CD8-positive, alpha-beta memory T cell (primary cell): Measurements from ENCODE around the gene ADAM15. TPM values are rescaled to one million over a fixed set of nuclear protein-coding genes. Genes with fewer than 3 reads are reported as not detected.

Experiments
- CTCF ChIA-PET: fragments of 350-600 bp; sonication (Branson Sonifier 250); formaldehyde crosslinking; loops from one replicate; lab custom pipeline; 2021; ENCODE audit warnings: antibody characterized with exemption; lab: Charles Lee
- POLR2A ChIA-PET: fragments of 350-600 bp; sonication (Branson Sonifier 250); formaldehyde crosslinking; loops from one replicate; lab custom pipeline; 2021; ENCODE audit warnings: antibody characterized with exemption; lab: Charles Lee
- DNase-seq, 5 donors: peaks; one replicate each; pipeline versions ENCODE4 v3.0.0 to v3.0.0-alpha.2; 2020 to 2022; ENCODE audit warnings: mixed read lengths in 1 of 5
- H3K27ac ChIP-seq: one replicate; pipeline ENCODE4 v1.7.0; 2013; ENCODE audit warnings: low read depth, mild to moderate bottlenecking, low read length, moderate library complexity
- H3K27me3 ChIP-seq: 2 replicates; pipeline ENCODE4 v1.7.0; 2013; ENCODE audit warnings: low read length, mild to moderate bottlenecking; ENCODE audit not compliant: insufficient read depth, poor library complexity, severe bottlenecking
- H3K36me3 ChIP-seq: 2 replicates; pipeline ENCODE4 v1.7.0; 2013; ENCODE audit warnings: mild to moderate bottlenecking, low read length, moderate library complexity; ENCODE audit not compliant: insufficient read depth
- H3K4me1 ChIP-seq: 2 replicates; pipeline ENCODE4 v1.7.0; 2013; ENCODE audit warnings: mild to moderate bottlenecking, low read length, moderate library complexity; ENCODE audit not compliant: insufficient read depth
- H3K4me3 ChIP-seq: 2 replicates; pipeline ENCODE4 v1.7.0; 2013; ENCODE audit warnings: mild to moderate bottlenecking, low read length
- H3K9me3 ChIP-seq: 2 replicates; pipeline ENCODE4 v1.7.0; 2013; ENCODE audit warnings: mild to moderate bottlenecking, low read length
- H3K27ac Mint-ChIP-seq, 8 donors: one replicate each; pipeline ENCODE4 v1.8.0; 2020 to 2021; ENCODE audit warnings: mixed read lengths in 8 of 8, mild to moderate bottlenecking in 6 of 8, inconsistent platforms in 3 of 8, moderate library complexity in 3 of 8
- H3K27me3 Mint-ChIP-seq, 2 donors: one replicate each; pipeline ENCODE4 v1.8.0; 2020 to 2021; ENCODE audit warnings: mixed read lengths in 2 of 2, mild to moderate bottlenecking in 1 of 2, moderate library complexity in 1 of 2
- H3K36me3 Mint-ChIP-seq, 3 donors: one replicate each; pipeline ENCODE4 v1.8.0; 2020 to 2021; ENCODE audit warnings: mixed read lengths in 3 of 3, inconsistent platforms in 1 of 3, mild to moderate bottlenecking in 1 of 3
- H3K4me1 Mint-ChIP-seq, 3 donors: one replicate each; pipeline ENCODE4 v1.8.0; 2020 to 2021; ENCODE audit warnings: mixed read lengths in 3 of 3, inconsistent platforms in 1 of 3, mild to moderate bottlenecking in 1 of 3
- H3K4me3 Mint-ChIP-seq, 7 donors: one replicate each; pipeline ENCODE4 v1.8.0; 2020 to 2021; ENCODE audit warnings: mixed read lengths in 7 of 7, mild to moderate bottlenecking in 6 of 7, moderate library complexity in 4 of 7, inconsistent platforms in 2 of 7
- H3K9me3 Mint-ChIP-seq, 5 donors: one replicate each; pipeline ENCODE4 v1.8.0; 2020 to 2022; ENCODE audit warnings: mixed read lengths in 5 of 5, mild to moderate bottlenecking in 3 of 5, moderate library complexity in 2 of 5, inconsistent platforms in 1 of 5
- polyA plus RNA-seq: library from polyadenylated mRNA; unstranded; fragments of 300-500 nt; fragmentation: Illumina TruSeq; gene quantifications from one replicate; pipeline ENCODE4 v1.2.3, GENCODE V29; 2021
- total RNA-seq, 2 experiments: library from RNA; stranded (reverse); gene quantifications; one replicate each; pipeline ENCODE4 v1.2.3, GENCODE V29; 2021

The ADAM15 gene
- total and polyA plus RNA-seq, 3 experiments from 2014 or later = 15.3 to 36.9 (median 34.5) TPM

DNA sequence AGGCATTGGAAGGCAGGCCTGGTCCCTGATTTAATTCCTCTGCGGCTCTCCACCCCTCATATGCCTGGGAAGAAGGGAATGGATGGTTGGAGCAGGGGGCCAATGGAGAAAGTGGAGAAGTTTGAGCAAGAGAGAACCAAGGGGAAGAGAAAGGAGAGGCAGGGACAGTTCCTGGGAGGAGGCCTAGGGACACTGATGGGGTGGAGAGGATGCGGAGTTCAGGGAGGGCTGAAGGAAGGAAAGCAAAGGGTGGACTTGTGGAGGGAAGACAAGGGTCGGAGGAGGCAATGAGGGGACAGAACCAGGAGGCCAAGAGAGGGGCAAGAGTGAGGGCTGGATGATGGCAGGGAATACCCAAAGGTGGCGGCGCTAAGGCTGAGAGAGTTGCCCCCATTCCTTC is 41.4 kb upstream of the ADAM15 start:
- H3K4me3 ChIP-seq = peak overlapping the region; percentile 79
- no peaks in the 10 kb centered on the region for H3K9me3 Mint-ChIP-seq
- peaks cover 90% of the 10 kb centered on the region for H3K4me1 ChIP-seq
- H3K36me3 ChIP-seq = peaks cover 8% of the 10 kb centered on the region
- H3K4me3 Mint-ChIP-seq = peak overlapping the region in 6 of 7 donors; percentile 64 to 85 (median 69)
- peaks cover 65 to 95% (median 74%) of the 10 kb centered on the region in 3 donors for H3K4me1 Mint-ChIP-seq
- H3K9me3 ChIP-seq = no peaks in the 10 kb centered on the region
- ChIA-PET POLR2A (no interaction called here), CTCF (interaction anchor here (1.0 to 16.7 kb wide), 4 partner anchors 7 to 103 kb away, joined by 4 to 207 read pairs (median 22); partner anchors contain the start of genes FLAD1, LENEP and ZBTB7B)
- H3K27ac ChIP-seq = no peak overlapping the region
- no peaks in the 10 kb centered on the region for H3K27me3 ChIP-seq
- DNase-seq = no peak
- H3K36me3 Mint-ChIP-seq = peaks cover 0 to 5% (median 0%) of the 10 kb centered on the region in 3 donors
- H3K27me3 Mint-ChIP-seq = no peaks in the 10 kb centered on the region
- peak overlapping the region; percentile 13 to 98 (median 76) for H3K27ac Mint-ChIP-seq

DNA sequence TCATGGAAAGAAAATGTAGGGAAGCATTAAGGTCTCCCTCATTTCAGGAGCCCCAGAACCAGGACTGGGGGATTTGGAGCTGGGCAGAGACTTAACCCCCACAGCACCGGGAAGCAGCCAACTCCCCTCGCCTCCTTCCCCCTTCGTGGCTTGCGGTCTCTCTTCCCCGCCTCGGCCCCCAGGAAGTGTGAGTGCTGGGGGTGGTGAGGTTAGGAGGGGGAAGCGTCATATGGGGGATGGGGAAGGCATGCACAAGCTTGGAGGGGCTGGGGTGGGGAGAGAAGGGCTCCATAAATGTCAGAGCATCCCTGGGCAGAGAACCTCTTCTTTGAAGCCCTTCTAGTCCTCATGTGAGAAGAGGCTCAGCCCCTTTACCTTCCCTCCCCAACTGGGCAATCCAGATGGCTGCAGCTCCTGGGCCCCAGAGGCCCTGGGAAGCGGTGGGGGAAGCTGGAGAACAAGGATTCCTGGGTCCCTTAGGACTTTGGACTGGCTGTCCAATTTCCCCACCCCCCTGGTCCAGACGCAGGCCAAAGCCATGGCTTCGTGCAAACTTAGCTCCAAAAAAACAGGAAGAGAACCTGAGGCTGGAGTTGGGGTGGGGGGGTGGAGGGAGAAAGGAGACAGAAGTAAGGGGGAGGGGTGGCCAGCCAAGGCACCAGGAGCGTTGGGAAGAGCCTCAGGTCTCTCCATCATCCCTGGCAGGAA is 40.8 kb upstream of the ADAM15 start:
- H3K4me1 ChIP-seq = peaks cover 90% of the 10 kb centered on the region
- peak overlapping the region; percentile 79 for H3K4me3 ChIP-seq
- no peaks in the 10 kb centered on the region for H3K9me3 Mint-ChIP-seq
- peaks cover 0 to 5% (median 0%) of the 10 kb centered on the region in 3 donors for H3K36me3 Mint-ChIP-seq
- POLR2A ChIA-PET = interaction anchor here (0.6 kb wide), 2 partner anchors 19 to 34 kb away, joined by 5 to 8 read pairs; no protein-coding TSS in a partner anchor
- peaks cover 12% of the 10 kb centered on the region for H3K36me3 ChIP-seq
- no peaks in the 10 kb centered on the region for H3K27me3 Mint-ChIP-seq
- no peak overlapping the region for H3K27ac ChIP-seq
- H3K4me3 Mint-ChIP-seq = peak overlapping the region in 6 of 7 donors; percentile 64 to 85 (median 69)
- H3K9me3 ChIP-seq = no peaks in the 10 kb centered on the region
- H3K4me1 Mint-ChIP-seq = peaks cover 61 to 90% (median 67%) of the 10 kb centered on the region in 3 donors
- no peaks in the 10 kb centered on the region for H3K27me3 ChIP-seq
- DNase-seq = peak in 1 of 5 donors; percentile 29
- CTCF ChIA-PET = interaction anchor here (1.0 to 16.7 kb wide), 5 partner anchors 12 to 103 kb away, joined by 3 to 207 read pairs (median 5); partner anchors contain the start of genes FLAD1, LENEP, PYGO2 and ZBTB7B
- peak overlapping the region; percentile 13 to 98 (median 76) for H3K27ac Mint-ChIP-seq

DNA sequence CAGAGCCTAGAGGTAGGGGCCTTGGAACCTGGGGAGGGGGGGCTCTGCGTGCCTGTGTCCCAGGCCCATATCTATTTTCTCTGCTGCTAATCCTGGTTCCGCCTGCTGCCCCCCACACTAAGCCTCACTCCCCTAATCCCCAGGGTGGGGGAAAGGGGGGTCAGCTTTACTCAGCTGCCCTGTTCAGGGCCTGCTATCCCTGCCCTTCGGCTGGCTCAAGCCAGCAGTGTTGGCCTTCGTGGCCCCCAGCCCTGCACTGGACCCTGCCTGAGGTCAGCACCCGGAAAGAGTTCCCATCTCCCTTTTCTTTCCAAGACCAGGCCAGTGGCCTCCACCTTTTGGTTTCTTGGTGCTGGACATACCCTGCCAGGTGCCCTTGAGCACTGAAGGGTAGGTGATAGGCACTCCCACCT is 40.1 kb upstream of the ADAM15 start:
- H3K4me3 ChIP-seq = peak overlapping the region; percentile 79
- POLR2A ChIA-PET = interaction anchor here (0.6 kb wide), 1 partner anchor 34 kb away, joined by 5 read pairs; no protein-coding TSS in a partner anchor
- H3K4me3 Mint-ChIP-seq = peak overlapping the region in 3 of 7 donors; percentile 11 to 59 (median 37)
- H3K9me3 Mint-ChIP-seq = no peaks in the 10 kb centered on the region
- peaks cover 12% of the 10 kb centered on the region for H3K36me3 ChIP-seq
- H3K27ac ChIP-seq = no peak overlapping the region
- H3K27me3 Mint-ChIP-seq = no peaks in the 10 kb centered on the region
- no peak for DNase-seq
- peak overlapping the region in 6 of 8 donors; percentile 6 to 71 (median 34) for H3K27ac Mint-ChIP-seq
- CTCF ChIA-PET = interaction anchor here (0.7 to 16.7 kb wide), 5 partner anchors 12 to 162 kb away, joined by 3 to 207 read pairs (median 5); partner anchors contain the start of genes FLAD1, KRTCAP2, LENEP and PYGO2
- peaks cover 58 to 90% (median 67%) of the 10 kb centered on the region in 3 donors for H3K4me1 Mint-ChIP-seq
- H3K27me3 ChIP-seq = no peaks in the 10 kb centered on the region
- H3K9me3 ChIP-seq = no peaks in the 10 kb centered on the region
- peaks cover 90% of the 10 kb centered on the region for H3K4me1 ChIP-seq
- peaks cover 0 to 11% (median 0%) of the 10 kb centered on the region in 3 donors for H3K36me3 Mint-ChIP-seq

DNA sequence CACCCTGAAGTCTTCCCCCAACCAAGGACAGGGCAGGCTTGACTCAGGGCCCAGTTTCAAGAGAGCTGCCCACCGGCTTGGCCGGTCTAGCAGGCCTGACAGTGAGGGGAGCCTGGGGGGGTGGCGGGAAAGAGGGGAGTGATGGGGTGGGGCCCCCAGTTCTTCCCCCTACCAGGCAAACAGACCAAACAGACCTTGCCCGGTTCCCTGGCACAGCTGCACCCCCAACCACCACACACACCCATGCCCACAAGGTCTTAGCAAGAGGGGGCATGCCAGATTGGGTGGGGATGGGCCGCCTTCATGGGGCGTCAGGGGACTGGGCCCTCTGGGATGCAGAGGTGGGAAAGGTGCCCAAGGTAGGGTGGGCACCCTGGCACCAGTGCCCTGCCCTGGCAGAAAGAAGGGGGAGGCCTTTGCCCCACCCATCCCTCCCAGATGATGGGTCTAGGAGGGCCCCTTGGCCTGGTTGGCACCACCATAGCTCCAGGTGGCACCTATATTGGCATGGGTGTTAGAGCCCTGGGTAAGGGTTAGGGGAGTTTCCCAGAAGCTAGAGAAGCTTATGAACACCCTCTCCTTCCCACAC is 39.6 kb upstream of the ADAM15 start:
- peaks cover 58 to 90% (median 67%) of the 10 kb centered on the region in 3 donors for H3K4me1 Mint-ChIP-seq
- ChIA-PET CTCF (interaction anchor here (0.7 to 16.7 kb wide), 5 partner anchors 13 to 161 kb away, joined by 3 to 207 read pairs (median 5); partner anchors contain the start of genes FLAD1, KRTCAP2, LENEP and PYGO2), POLR2A (interaction anchor here (0.6 to 0.7 kb wide), 2 partner anchors 33 to 56 kb away, joined by 3 to 5 read pairs; partner anchors contain the start of gene PBXIP1)
- peak overlapping the region in 6 of 8 donors; percentile 29 to 92 (median 62) for H3K27ac Mint-ChIP-seq
- DNase-seq = no peak
- H3K4me3 Mint-ChIP-seq = peak overlapping the region in 3 of 7 donors; percentile 11 to 37 (median 23)
- Histone ChIP-seq H3K9me3 (no peaks in the 10 kb centered on the region), H3K36me3 (peaks cover 12% of the 10 kb centered on the region), H3K4me1 (peaks cover 90% of the 10 kb centered on the region), H3K27ac (no peak overlapping the region), H3K27me3 (no peaks in the 10 kb centered on the region), H3K4me3 (peak overlapping the region; percentile 79)
- no peaks in the 10 kb centered on the region for H3K27me3 Mint-ChIP-seq
- peaks cover 0 to 13% (median 0%) of the 10 kb centered on the region in 3 donors for H3K36me3 Mint-ChIP-seq
- no peaks in the 10 kb centered on the region for H3K9me3 Mint-ChIP-seq

DNA sequence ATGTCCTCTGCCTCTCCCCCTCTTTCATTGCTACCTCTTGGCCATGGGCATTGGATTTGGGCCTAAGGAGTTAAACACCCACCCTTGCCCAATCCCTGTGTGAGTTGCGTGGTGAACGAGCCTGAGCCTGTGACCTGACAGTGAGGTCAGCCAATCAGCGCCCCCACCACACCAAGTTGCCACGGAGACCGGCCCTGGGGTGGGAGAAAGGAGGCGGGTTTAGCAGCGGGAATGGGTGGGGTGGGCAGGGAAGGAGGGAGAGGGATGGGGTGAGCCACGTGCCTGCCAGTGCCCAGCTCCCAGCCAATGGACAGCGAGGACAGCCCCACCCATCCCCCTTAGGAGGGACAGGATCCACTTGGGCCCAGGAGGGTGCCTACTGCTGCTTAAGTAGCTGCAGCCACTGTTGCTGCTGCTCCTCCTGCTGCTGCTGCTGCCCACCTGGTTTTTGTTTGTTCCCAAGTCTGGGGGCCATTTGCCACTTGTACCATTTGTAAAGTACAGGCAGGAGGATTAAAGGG is 39.0 kb upstream of the ADAM15 start:
- CTCF ChIA-PET = interaction anchor here (0.8 to 16.7 kb wide), 8 partner anchors 14 to 60 kb away, joined by 3 to 207 read pairs (median 6); partner anchors contain the start of genes FLAD1, LENEP, PBXIP1 and PYGO2
- Histone ChIP-seq H3K9me3 (no peaks in the 10 kb centered on the region), H3K4me1 (peaks cover 90% of the 10 kb centered on the region), H3K36me3 (peaks cover 12% of the 10 kb centered on the region), H3K4me3 (peak overlapping the region; percentile 51), H3K27ac (no peak overlapping the region), H3K27me3 (no peaks in the 10 kb centered on the region)
- Mint-ChIP-seq H3K4me1 (peaks cover 54 to 90% (median 67%) of the 10 kb centered on the region in 3 donors), H3K4me3 (peak overlapping the region in 2 of 7 donors; percentile 19 to 23), H3K9me3 (no peaks in the 10 kb centered on the region), H3K36me3 (peaks cover 0 to 13% (median 0%) of the 10 kb centered on the region in 3 donors), H3K27me3 (no peaks in the 10 kb centered on the region), H3K27ac (peak overlapping the region in 6 of 8 donors; percentile 69 to 92 (median 86))
- no peak for DNase-seq
- POLR2A ChIA-PET = interaction anchor here (0.7 kb wide), 1 partner anchor 56 kb away, joined by 3 read pairs; the partner anchor contains the start of gene PBXIP1

DNA sequence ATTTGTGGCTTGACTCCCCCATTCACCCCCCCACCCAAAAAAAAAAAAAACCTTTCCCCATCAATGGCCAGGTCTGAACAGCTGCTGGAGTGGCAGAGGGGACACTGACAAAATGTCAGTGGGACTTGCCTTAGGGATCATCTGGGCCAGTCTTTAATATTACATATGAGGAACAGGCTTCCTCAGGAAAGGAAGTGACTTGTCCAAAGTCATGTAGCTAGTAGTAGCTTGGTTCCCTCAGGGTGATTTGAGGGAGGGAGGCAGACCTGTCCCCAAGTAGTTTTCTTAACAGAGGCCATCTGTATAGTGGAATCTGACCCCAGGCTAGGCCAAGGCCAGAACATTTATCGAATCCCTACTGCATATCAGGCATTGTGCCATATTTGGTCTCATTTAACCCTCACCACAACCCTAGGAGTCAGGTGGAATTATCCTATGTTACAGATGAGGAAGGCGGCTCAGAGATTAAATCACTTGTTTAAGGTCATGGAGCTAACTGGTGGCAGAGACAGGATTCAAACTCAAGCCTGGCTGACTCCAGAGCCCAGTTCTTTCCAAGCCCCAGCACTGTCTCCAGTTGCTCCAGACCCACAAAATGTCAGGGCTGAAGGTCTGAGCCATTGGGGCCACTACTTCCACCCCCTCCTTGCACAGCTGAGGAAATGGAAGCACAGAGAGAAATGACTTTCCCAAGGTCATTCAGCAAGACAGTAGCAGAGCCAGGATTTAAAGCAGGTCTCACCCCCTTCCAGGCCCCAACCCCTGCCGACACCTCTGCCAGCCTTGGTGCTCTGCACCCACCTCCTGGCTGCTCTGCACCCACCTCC is 38.1 kb upstream of the ADAM15 start:
- Mint-ChIP-seq H3K9me3 (no peaks in the 10 kb centered on the region), H3K4me3 (peak overlapping the region; percentile 19 to 80 (median 33)), H3K4me1 (peaks cover 60 to 88% (median 72%) of the 10 kb centered on the region in 3 donors), H3K27ac (peak overlapping the region; percentile 69 to 93 (median 84)), H3K36me3 (peaks cover 0 to 13% (median 0%) of the 10 kb centered on the region in 3 donors), H3K27me3 (no peaks in the 10 kb centered on the region)
- no peak for DNase-seq
- H3K4me3 ChIP-seq = peak overlapping the region; percentile 51
- H3K4me1 ChIP-seq = peaks cover 88% of the 10 kb centered on the region
- no peaks in the 10 kb centered on the region for H3K9me3 ChIP-seq
- no peak overlapping the region for H3K27ac ChIP-seq
- H3K36me3 ChIP-seq = peaks cover 12% of the 10 kb centered on the region
- CTCF ChIA-PET = interaction anchor here (0.8 to 16.7 kb wide), 7 partner anchors 14 to 61 kb away, joined by 3 to 207 read pairs (median 3); partner anchors contain the start of genes CKS1B, FLAD1, LENEP and PBXIP1
- POLR2A ChIA-PET = no interaction called here
- no peaks in the 10 kb centered on the region for H3K27me3 ChIP-seq
